KMS-11 (cell line): ENCODE results near the gene KCTD20.

Experiments used
- H2AFZ ChIP-seq: fragments of 200-600 bp; sonication (generic); 2 replicates; pipeline ENCODE4 v1.6.1; 2016; ENCODE audit warnings: antibody characterized with exemption, mixed run types, low read depth
- H3K27ac ChIP-seq: fragments of 200-600 bp; sonication (generic); 2 replicates; pipeline ENCODE4 v1.6.1; 2016; ENCODE audit warnings: mild to moderate bottlenecking, mixed run types
- H3K27me3 ChIP-seq: fragments of 200-600 bp; sonication (generic); 2 replicates; pipeline ENCODE4 v1.6.1; 2017; ENCODE audit warnings: mild to moderate bottlenecking, low read depth, mixed run types, moderate library complexity; ENCODE audit not compliant: insufficient read depth
- H3K36me3 ChIP-seq: fragments of 200-600 bp; sonication (generic); 2 replicates; pipeline ENCODE4 v1.6.1; 2017; ENCODE audit warnings: mild to moderate bottlenecking, mixed run types; ENCODE audit not compliant: insufficient read depth
- H3K4me1 ChIP-seq: fragments of 200-600 bp; sonication (generic); 2 replicates; pipeline ENCODE4 v1.6.1; 2016; ENCODE audit warnings: mild to moderate bottlenecking, low read depth, mixed run types; ENCODE audit not compliant: poor library complexity, severe bottlenecking
- H3K4me2 ChIP-seq: fragments of 200-600 bp; sonication (generic); 2 replicates; pipeline ENCODE4 v1.7.0; 2016; ENCODE audit warnings: mild to moderate bottlenecking, mixed run types
- H3K4me3 ChIP-seq: fragments of 200-600 bp; sonication (generic); IDR thresholded peaks from 2 replicates; pipeline ENCODE4 v1.6.1; 2017; ENCODE audit warnings: low read depth, low read length, mixed read lengths; ENCODE audit not compliant: insufficient read depth
- H3K79me2 ChIP-seq: fragments of 200-600 bp; sonication (generic); 2 replicates; pipeline ENCODE4 v1.6.1; 2016; ENCODE audit warnings: low read depth, mixed run types; ENCODE audit not compliant: insufficient read depth
- H3K9ac ChIP-seq: fragments of 200-600 bp; sonication (generic); 2 replicates; pipeline ENCODE4 v1.6.1; 2016; ENCODE audit warnings: mild to moderate bottlenecking, mixed run types
- H4K20me1 ChIP-seq: fragments of 200-600 bp; sonication (generic); 2 replicates; pipeline ENCODE4 v1.6.1; 2016; ENCODE audit warnings: mild to moderate bottlenecking, mixed run types; ENCODE audit not compliant: insufficient read depth
- TF ChIP-seq, protein P1 (sequence below): fragments of 200-600 bp; sonication (generic); conservative IDR thresholded peaks from 2 replicates; pipeline ENCODE4 v1.6.1; 2017; ENCODE audit warnings: low read depth, mild to moderate bottlenecking, antibody characterized with exemption, low read length, moderate library complexity, mixed read lengths

The KCTD20 gene

DNA sequence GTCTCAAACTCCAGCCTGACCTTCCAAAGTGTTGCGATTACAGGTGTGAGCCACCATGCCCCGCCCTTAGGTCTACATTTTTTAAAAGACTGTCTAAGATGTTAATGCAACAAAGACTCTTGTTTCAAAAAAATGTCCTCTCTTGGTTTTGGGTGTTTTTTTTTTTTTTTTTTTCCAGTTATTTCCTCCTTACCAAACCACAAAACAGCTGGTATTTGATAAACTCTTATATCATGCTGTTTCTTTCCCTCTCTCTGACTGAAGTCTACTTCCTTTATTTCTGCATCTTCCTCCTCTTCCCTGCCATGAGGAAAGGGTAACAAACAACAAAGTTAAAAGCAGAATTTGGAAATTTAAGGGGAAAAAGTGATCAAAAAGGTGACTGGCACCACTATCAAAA is 83.3 kb downstream of the KCTD20 start:
- Histone ChIP-seq H3K27me3 (no peaks in the 10 kb centered on the region), H3K9ac (no peak overlapping the region), H3K4me1 (peaks cover 8% of the 10 kb centered on the region), H3K27ac (no peak overlapping the region), H4K20me1 (no peaks in the 10 kb centered on the region), H3K79me2 (no peaks in the 10 kb centered on the region), H3K36me3 (0 out of 2 replicates have a peak, but pooled peaks cover 3% of the 10 kb centered on the region), H2AFZ (no peak overlapping the region), H3K4me2 (no peak overlapping the region), H3K4me3 (no peak overlapping the region)
- TF ChIP-seq, protein P1, sequence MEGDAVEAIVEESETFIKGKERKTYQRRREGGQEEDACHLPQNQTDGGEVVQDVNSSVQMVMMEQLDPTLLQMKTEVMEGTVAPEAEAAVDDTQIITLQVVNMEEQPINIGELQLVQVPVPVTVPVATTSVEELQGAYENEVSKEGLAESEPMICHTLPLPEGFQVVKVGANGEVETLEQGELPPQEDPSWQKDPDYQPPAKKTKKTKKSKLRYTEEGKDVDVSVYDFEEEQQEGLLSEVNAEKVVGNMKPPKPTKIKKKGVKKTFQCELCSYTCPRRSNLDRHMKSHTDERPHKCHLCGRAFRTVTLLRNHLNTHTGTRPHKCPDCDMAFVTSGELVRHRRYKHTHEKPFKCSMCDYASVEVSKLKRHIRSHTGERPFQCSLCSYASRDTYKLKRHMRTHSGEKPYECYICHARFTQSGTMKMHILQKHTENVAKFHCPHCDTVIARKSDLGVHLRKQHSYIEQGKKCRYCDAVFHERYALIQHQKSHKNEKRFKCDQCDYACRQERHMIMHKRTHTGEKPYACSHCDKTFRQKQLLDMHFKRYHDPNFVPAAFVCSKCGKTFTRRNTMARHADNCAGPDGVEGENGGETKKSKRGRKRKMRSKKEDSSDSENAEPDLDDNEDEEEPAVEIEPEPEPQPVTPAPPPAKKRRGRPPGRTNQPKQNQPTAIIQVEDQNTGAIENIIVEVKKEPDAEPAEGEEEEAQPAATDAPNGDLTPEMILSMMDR = no peak

DNA sequence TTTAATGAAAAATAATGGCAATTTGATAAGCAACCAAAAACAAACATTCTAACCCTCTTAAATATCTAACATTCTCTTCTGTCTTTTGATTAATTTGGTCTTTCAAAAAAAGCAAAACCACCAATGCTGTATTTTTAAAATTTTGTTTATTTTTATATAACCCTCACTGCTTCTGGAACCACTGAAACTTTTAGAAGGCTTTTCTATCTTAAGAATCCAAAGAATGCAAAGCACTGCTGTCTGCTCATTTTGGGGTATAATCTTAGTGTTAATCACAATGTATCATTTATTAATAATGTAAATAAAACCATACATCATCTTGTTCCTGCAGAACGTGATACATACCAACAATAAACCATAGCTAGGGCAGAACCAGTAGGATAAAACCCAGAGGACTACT is 90.5 kb downstream of the KCTD20 start:
- Histone ChIP-seq H3K4me2 (no peak overlapping the region), H3K27ac (no peak overlapping the region), H4K20me1 (no peaks in the 10 kb centered on the region), H3K36me3 (no peaks in the 10 kb centered on the region), H3K4me1 (no peaks in the 10 kb centered on the region), H3K27me3 (no peaks in the 10 kb centered on the region), H2AFZ (no peak overlapping the region), H3K9ac (no peak overlapping the region), H3K79me2 (no peaks in the 10 kb centered on the region), H3K4me3 (no peak overlapping the region)
- TF ChIP-seq, protein P1 = no peak

DNA sequence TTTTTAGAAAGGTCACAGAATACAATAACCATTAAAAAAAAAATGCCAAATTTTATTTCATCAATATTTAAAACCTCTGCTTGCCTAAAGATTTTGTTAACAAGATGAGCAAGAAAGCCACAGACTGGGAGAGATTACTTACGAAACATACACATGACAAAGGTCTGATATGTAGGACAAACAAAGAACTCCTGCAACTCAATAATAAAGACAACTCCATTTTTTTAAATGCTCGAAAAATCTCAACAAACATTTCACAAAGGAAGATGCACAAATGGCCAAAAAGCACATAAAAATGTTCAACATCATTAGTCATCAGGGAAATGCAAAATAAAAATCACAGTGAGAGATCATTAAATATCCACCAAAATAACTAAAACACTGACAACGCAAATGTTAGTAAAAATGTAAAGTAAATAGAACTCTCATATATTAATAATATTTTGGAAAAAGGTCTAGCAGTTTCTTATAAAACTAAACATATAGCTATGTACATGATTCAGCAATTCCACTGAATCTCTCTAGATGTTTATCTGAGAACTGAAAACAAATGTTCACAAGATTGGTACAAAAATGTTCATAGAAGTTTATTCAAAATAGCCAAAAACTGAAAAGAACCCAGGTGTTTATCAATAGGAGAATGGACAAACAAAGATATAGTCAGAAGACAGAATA is 94.2 kb downstream of the KCTD20 start:
- no peak overlapping the region for H3K4me2 ChIP-seq

DNA sequence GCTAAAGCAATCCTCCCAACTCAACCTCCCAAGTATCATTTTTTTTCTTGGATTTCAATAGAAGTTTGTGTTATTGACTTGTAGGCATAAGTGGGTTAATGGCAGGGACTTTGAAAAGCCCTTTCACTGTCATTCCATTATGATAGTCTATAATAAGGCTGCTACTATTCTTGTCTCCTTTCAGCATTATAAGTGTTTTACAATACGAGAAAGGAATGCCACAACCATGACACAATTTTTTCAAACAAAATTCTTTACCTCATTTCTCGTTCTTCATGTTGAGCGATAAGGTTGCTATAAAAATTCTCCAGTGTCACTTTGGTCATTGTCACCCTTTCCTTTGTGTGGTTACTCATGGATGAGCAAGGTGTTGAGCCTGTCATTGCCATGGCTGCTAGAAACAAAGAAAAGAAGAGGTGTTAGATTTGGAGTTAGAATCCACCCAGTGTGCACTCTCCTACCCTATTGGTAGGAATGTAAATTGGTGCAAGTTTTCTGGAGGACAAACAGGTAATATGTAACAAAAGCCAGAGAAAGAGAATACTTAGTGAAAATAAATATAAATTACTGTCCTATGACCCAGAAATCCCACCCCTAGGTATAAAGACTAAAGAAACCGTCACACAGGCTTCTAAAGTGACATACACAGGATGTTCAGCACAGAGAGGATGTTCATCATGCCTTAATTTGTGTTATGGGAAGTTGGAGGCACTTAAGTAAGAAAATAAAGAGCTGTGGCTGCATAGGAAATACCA is 97.2 kb downstream of the KCTD20 start:
- Histone ChIP-seq H3K4me1 (peaks cover 24% of the 10 kb centered on the region), H3K9ac (no peak overlapping the region), H3K4me3 (no peak overlapping the region), H4K20me1 (no peaks in the 10 kb centered on the region), H2AFZ (no peak overlapping the region), H3K27ac (no peak overlapping the region), H3K79me2 (peaks cover 31% of the 10 kb centered on the region; the same call in 1 of the 2 replicates), H3K36me3 (no peaks in the 10 kb centered on the region), H3K27me3 (no peaks in the 10 kb centered on the region), H3K4me2 (no peak overlapping the region)
- TF ChIP-seq, protein P1 = no peak

More for the DNA sequence above, 94.2 kb downstream of the KCTD20 start:
- Histone ChIP-seq H3K4me3 (no peak overlapping the region), H3K79me2 (peaks cover 2% of the 10 kb centered on the region; the same call in 1 of the 2 replicates), H3K36me3 (no peaks in the 10 kb centered on the region), H3K27ac (no peak overlapping the region), H3K4me1 (peaks cover under 1% of the 10 kb centered on the region), H4K20me1 (no peaks in the 10 kb centered on the region), H3K9ac (no peak overlapping the region), H2AFZ (no peak overlapping the region), H3K27me3 (no peaks in the 10 kb centered on the region)
- TF ChIP-seq, protein P1 = no peak
